ENCODE data around the gene F8A1. TPM values are rescaled to one million over a fixed set of nuclear protein-coding genes. Genes with fewer than 3 reads are reported as not detected.
"Not testable (repeated sequence)": the region's sequence is repeated elsewhere in the genome, so short reads cannot be mapped to it uniquely, and the experiment has no call there.

The F8A1 gene
- 10 to 100 TPM; 14.5 to 21.7 TPM for total RNA-seq
- long read RNA-seq, donor 1, transcript F8A1-201 (1 exons, 1,713 nt) = major isoform, 56 of 56 reads
- long read RNA-seq, donor 1, partial matches to known transcripts = 0 of 56 reads
- long read RNA-seq, donor 1, other reads (novel, unspliced or antisense) = 0 of 56 reads
- long read RNA-seq, donor 2, partial matches to known transcripts = 0 of 4 reads
- long read RNA-seq, donor 2, other reads (novel, unspliced or antisense) = 0 of 4 reads

DNA sequence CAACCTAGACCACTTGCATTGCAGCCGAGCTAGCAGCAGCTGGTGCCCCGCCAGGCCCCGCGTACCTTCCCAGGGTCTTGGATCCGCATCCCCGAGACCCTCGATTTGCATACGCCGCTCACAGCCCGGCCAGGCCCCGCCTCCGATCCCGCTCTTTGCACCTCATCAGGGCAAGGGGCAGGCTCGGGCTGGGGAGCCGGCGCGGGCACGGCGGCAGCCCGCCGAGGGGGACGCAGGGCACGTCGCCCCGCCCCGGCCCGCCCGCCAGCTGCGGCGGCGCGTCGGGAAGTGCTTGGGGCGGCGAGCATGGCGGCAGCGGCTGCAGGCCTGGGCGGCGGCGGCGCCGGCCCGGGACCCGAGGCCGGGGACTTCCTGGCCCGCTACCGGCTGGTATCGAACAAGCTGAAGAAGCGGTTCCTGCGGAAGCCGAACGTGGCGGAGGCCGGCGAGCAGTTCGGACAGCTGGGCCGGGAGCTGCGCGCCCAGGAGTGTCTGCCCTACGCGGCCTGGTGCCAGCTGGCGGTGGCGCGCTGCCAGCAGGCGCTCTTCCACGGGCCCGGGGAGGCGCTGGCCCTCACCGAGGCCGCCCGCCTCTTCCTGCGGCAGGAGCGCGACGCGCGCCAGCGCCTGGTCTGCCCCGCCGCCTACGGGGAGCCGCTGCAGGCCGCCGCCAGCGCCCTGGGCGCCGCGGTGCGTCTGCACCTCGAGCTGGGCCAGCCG, at the start of gene F8A1:
Gene F8A1, plus strand, starts transcription at position 287 of the 720 bp plus-strand sequence. Its CDS starts 20 bp downstream, at position 307.
- DNase-seq (ENCODE audit: low spot score) = peak; percentile 82
- intact Hi-C loops (cut with DNase I) = not testable (repeated sequence)

DNA sequence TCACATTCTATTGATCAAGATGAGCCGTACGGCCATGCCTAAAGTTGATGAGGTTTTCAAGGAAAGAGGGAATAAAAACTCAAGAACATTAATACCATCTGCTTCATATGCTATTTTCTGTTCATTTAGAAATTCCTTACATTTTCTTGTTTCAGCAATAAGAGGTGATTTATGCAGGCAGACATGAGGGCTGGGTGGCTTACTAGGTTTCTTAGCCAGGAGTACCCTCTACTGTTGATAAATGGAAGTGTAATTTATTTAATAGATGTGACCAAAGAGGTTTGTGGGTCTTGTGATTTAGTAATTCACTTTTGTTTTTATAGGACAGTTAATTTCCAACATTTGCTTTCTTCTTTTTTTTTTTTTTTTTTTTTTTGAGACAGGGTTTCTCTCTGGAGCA, 45.3 kb upstream of the F8A1 start:
- DNase-seq (ENCODE audit: low spot score) = no peak
- intact Hi-C loops (cut with DNase I) = no loop called here

DNA sequence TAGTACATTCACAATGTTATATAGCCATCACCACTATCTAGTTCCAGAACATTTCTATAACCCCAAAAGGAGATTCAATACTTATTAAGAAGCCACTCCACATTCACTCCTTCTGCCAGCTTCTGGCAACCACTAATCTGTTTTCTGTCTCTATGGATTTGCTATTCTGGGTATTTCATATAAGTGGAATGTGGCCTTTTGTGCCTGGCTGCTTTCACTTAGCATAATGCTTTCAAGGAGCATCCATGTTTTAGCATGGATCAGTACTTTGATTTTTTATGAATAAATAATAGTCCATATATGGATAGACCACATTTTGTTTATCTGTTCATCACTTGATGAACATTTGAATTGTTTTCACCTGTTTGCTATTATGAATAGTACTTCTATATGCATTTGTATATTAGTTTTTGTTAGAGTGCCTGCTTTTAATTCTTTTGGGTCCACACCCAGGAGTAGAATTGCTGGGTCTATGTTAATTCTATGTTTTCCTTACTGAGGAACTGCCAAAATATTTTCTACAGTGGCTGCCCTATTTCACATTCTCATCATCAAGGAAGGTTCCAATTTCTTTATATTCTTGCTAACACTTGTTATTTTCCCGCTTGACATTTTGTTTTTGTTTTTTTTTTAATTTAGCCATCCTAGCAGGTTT, 35.1 kb upstream of the F8A1 start:
- no peak for DNase-seq (ENCODE audit: low spot score)
- intact Hi-C loops (cut with DNase I) = no loop called here

DNA sequence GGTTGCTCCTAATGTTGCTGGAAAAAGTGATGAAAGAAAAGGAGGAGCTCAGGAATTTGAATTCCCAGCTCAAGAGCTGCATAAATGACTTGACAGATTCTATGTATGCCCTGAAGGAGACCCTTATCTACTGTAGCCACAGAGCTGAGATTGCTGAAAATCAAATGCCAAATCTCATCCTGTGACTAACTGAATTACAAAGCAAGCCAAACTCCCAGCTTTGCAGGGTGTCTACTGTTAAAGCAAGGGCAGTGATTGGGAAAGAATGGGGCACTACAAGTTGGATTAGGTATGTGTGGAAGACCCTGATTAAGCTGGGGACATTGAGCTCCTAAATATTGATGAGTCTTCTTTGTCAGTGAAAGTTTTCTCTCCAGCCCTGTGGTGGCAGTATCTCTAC, 30.9 kb upstream of the F8A1 start:
- no peak for DNase-seq (ENCODE audit: low spot score)
- intact Hi-C loops (cut with DNase I) = no loop called here

DNA sequence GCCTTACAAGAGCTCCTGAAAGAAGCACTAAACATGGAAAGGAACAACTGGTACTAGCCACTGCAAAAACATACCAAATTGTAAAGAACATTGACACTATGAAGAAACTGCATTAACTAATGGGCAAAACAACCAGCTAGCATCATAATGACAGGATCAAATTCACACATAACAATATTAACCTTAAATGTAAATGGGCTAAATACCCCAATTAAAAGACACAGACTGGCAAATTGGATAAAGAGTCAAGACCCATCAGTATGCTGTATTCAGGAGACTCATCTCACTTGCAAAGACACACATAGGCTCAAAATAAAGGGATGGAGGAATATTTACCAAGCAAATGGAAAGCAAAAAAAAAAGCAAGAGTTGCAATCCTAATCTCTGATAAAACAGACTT, 17.6 kb upstream of the F8A1 start:
- intact Hi-C loops (cut with DNase I); DNase-seq (ENCODE audit: low spot score): not testable (repeated sequence)

DNA sequence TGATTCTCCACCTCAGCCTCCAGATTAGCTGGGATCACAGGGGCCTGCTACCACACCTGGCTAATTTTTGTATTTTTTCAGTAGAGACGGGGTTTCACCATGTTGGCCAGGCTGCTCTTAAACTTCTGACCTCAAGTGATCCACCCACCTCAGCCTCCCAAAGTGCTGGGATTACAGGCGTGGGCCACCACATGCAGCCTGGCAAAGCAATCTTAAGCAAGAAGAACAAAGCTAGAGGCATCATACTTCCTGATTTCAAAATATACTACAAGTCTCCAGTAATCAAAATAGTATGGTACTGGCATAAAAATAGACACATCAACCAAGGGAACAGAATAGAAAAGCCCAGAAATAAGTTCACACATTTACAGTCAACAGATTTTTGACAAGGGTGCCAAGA, 12.8 kb upstream of the F8A1 start:
- no peak for DNase-seq (ENCODE audit: low spot score)
- intact Hi-C loops (cut with DNase I) = no loop called here

DNA sequence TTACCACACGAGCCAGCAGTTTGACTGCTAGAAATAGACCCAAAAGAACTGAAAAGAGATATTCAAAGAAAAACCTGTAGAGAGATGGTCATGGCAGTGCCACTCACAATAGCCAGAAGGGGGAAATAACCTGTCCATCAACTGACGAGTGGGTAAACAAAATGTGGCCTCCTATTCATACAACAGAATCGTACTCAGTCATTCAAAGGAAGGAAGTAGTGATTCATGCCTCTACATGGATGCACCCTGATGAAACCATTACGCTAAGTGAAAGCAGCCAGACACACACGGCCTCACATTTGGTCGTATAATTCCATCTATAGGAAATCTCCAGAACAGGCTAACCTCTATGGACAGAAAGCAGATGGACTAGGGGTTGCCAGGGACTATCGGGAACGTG, 2.1 kb upstream of the F8A1 start:
- intact Hi-C loops (cut with DNase I); DNase-seq (ENCODE audit: low spot score): not testable (repeated sequence)

DNA sequence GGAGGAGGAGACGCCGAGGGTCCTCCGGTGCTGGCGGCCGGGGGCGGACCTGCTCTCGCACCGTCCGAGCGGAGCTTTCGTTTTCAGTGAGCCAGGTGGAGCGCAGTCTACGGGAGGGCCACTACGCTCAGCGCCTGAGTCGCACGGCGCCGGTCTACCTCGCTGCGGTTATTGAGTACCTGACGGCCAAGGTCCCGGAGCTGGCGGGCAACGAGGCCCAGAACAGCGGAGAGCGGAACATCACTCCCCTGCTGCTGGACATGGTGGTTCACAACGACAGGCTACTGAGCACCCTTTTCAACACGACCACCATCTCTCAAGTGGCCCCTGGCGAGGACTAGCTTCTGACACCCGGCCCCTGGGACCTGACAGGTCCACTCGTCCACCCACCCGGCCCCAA, 1.1 kb upstream of the F8A1 start:
- DNase-seq (ENCODE audit: low spot score) = not testable (repeated sequence)

DNA sequence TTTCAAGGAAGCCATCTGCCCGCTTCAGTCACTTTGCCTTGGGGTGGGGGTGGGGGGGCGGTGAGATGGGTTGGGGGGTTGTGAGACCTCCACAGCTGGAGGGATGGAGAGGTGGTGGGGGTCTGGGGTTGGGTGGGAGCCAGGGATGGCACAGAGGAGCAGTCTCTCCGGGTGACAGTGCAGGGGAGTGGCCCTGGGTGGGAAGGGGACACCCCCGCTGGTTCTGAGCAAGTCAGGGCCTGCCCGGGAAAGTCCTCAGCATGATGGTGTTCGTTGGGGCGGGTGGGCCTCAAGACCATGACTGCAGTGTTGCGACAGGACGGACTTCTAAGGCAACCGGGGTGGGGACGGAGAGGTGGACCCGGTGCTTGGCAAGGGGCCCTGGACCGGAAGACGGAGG, 606 bp upstream of the F8A1 start:
- intact Hi-C loops (cut with DNase I) = not testable (repeated sequence)

More for the DNA sequence above, 1.1 kb upstream of the F8A1 start:
- intact Hi-C loops (cut with DNase I) = not testable (repeated sequence)

DNA sequence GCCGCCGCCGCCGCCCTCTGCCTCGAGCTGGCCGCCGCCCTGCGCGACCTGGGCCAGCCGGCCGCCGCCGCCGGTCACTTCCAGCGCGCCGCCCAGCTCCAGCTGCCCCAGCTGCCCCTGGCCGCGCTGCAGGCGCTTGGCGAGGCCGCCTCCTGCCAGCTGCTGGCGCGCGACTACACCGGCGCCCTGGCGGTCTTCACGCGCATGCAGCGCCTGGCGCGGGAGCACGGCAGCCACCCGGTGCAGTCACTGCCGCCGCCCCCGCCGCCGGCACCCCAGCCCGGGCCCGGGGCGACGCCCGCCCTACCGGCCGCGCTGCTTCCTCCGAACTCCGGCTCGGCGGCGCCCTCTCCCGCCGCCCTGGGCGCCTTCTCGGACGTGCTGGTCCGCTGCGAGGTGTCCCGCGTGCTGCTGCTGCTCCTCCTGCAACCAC, 650 bp downstream of the F8A1 start:
- DNase-seq (ENCODE audit: low spot score); intact Hi-C loops (cut with DNase I): not testable (repeated sequence)

More for the DNA sequence above, 606 bp upstream of the F8A1 start:
- peak; percentile 72 for DNase-seq (ENCODE audit: low spot score)

DNA sequence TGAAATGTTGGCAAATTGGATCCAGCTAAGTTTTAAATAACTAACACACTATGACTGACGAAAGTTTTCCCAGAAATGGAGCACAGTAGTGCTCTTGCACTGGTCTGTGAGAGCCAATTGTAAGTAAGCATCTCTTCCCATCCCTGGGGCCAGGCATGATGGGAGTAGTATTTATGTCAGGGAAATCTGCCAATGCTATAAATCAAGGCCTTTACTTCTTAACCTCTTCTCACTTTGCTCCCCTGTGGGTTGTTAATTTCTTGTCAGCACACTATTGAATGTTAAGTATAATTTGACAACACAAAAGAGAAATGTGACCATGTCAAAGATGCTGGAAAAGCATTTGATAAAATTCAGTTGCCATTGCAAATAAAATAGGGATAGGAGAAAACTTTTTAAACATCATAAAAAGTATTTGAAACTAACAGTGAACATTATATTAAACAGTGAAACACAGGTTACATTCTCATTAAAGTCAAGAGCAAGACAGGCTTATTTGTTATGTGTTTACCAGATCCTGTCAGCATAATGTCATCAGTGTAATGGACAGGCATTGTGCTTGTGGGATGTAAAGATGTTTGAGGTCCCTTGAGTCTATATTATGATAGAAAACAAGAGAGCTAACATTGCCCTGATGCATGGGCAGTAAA, 5.0 kb downstream of the F8A1 start:
- DNase-seq (ENCODE audit: low spot score) = no peak
- intact Hi-C loops (cut with DNase I) = no loop called here

DNA sequence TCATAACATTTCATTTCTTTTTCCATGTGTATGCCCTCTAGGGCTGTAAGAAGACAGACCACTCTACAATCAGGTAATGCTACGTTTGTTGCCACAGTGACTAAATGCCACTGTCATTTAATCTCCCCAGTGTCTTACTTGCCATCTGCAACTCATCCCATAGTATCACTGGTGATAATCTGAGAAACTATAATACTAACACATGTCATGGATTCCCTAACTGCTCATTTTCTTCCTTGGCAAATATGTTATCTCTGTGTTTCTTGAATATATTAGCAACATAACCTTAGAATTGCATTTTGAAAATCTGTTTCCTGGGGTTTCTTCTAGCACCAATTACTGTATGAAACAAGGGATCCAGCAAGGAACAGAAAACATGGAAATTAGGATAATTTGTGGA, 6.1 kb downstream of the F8A1 start:
- intact Hi-C loops (cut with DNase I) = no loop called here
- DNase-seq (ENCODE audit: low spot score) = no peak

DNA sequence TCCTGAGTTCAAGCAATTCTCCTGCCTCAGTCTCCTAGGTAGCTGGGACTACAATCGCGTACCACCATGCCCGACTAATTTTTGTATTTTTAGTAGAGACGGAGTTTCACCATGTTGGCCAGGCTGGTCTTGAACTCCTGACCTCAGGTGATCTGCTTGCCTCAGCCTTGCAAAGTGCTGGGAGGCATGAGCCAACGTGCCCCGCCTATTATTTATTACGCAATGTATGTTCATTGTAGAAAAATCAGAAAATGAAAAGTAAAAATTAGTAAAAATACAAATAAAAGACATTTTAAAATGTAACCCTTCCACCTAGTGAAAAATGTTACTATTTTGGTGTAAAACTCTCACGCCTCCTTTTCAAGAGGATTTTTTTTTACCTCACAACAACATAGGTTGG, 14.2 kb downstream of the F8A1 start:
- no peak for DNase-seq (ENCODE audit: low spot score)
- intact Hi-C loops (cut with DNase I) = no loop called here

DNA sequence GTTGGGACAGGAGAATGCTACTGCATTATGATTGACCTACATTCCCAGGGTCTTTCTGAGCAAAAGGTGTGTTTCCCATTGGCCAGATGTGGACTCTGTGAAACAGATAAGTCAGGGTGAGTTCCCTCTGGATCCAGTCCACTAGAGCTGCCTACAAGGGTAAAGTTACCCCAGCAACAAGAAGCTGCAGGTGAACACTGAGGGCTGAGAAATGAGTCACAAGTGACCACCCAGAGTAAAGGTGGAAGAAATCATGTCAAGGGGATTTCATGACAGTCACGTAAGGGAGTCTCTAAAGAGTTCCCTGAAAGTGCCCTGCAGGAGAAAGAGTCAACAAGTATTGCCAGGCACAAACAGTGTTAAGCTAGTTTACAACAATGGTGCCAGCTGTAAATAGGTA, 16.3 kb downstream of the F8A1 start:
- intact Hi-C loops (cut with DNase I) = no loop called here
- no peak for DNase-seq (ENCODE audit: low spot score)

DNA sequence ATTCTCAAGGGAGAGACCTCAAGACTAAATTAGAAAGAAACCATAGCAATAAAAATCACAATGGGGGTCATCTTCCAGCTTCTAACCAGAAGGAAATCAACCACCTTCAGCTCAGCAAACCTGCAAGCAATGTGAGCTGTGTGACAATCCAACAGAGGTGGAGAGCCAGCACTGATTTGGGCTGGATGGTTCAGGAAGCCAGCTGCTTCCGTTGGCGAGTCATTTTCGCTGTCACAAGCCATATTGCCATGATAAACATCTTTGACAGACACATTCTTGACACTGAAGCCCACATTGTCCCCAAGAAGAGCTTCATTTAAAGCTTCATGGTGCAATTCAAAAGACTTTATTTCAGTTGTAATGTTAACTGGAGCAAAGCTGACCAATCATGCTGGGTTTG, 22.7 kb downstream of the F8A1 start:
- intact Hi-C loops (cut with DNase I) = no loop called here
- no peak for DNase-seq (ENCODE audit: low spot score)

DNA sequence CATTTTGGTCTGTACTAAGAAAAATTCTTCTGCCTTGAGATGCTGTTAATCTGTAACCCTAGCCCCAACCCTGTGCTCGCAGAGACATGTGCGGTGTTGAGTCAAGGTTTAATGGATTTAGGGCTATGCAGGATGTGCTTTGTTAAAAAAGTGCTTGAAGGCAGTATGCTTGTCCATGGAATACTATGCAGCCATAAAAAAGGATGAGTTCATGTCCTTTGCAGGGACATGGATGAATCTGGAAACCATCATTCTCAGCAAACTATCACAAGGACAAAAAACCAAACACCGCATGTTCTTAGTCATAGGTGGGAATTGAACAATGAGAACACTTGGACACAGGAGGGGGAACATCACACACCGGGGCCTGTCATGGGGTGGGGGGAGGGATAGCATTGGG, 23.9 kb downstream of the F8A1 start:
- DNase-seq (ENCODE audit: low spot score); intact Hi-C loops (cut with DNase I): not testable (repeated sequence)

DNA sequence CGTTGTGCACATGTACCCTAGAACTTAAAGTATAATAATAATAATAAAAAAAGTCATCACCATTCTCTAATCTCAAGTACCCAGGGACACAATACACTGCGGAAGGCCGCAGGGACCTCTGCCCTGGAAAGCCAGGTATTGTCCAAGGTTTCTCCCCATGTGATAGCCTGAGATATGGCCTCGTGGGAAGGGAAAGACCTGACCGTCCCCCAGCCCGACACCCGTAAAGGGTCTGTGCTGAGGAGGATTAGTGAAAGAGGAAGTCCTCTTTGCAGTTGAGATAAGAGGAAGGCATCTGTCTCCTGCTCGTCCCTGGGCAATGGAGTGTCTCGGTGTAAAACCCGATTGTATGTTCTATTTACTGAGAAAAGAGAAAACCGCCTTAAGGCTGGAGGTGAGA, 24.4 kb downstream of the F8A1 start:
- intact Hi-C loops (cut with DNase I); DNase-seq (ENCODE audit: low spot score): not testable (repeated sequence)

DNA sequence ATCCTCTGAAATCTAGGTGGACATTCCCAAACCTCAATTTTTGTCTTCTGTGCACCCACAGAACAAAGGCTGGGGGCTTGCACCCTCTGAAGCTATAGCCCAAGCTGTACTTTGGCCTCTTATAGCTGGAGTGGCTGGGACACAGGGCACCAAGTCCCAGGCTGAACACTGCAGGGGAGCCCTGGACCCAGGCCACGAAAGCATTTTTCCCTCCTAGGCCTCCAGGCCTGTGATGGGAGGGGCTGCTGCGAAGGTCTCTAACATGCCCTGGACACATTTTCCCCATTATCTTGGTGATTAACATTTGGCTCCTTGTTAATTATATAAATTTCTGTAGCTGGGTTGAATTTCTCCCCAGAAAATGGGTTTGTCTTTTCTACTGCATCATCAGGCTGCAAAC, 27.9 kb downstream of the F8A1 start:
- DNase-seq (ENCODE audit: low spot score) = no peak
- intact Hi-C loops (cut with DNase I) = no loop called here

DNA sequence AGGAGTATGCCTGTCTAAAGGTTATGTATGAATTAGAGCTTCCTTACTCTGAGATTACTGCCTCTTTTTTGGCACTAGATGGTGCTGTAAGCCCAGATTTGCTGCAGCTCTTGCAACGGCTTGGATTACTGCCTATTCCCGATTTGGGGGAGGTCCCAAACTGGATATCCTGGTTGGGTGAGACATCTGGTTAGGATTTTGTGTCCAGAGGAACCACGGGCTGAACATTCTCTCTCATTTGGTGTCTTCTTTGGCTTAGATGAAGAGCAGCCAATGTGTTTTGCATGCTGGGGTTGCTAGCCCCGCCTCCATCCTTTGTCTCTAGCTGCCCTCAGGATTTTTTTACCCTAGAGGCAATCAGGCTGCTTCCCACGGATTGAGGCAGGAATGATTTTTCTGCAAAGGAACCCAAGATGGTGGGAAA, 31.9 kb downstream of the F8A1 start:
- no peak for DNase-seq (ENCODE audit: low spot score)

DNA sequence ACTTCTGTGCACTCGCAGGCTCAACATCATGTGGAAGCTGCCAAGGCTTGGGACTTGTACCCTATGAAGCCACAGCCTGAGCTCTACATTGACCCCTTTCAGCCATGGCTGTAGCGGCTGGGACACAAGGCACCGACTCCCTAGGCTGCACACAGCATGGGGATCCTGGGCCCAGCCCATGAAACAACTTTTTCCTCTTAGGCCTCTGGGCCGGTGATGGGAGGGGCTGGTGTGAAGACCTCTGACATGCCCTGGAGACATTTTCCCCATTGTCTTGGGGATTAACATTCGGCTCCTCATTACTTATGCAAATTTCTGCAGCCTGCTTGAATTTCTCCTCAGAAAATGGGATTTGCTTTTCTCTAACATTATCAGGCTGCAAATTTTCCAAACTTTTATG, 38.6 kb downstream of the F8A1 start:
- DNase-seq (ENCODE audit: low spot score); intact Hi-C loops (cut with DNase I): not testable (repeated sequence)

More for the DNA sequence above, 31.9 kb downstream of the F8A1 start:
- intact Hi-C loops (cut with DNase I) = no loop called here

All from posterior vena cava (tissue), 2 donors.